ENCODE measurements around the gene RALY.

The RALY gene

DNA sequence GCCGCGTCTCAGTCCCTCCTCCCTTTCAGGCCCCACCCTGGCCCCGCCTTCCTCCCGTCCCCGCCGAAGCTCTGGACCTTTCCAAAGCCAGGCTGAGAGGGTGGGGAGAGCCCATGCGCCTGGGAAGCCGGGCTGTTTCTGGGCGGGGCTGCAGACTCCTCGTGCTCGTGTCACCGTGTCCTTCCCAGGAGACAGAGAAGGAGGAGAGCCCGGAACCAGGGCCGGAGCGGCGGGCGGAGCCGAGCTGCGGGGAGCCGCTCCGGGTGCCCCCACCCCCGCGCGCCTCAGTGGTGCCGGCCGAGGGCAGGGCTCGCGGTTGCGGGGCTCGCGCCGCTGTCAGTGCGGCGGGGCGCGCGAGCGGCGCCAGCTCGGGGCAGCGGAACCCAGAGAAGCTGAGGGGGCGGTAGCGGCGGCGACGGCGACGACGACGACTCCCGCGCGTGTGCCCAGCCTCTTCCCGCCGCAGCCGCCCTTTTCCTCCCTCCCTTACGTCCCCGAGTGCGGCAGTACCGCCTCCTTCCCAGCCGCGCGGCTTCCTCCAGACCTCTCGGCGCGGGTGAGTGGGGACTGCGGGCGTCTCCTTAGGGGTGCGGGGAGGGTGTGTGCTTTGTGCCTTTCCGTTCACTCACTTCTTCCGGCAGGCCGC lies at the start of gene RALY:
RALY (plus strand) TSS at position 336 of the 646 bp plus-strand sequence. CDS start 78,164 bp downstream, outside the sequence.
- DNase-seq, result peak; percentile 96

GRCh38 chr20:33944914-33945313 lies 48.8 kb upstream of the RALY start:
- DNase-seq, result no peak

DNA sequence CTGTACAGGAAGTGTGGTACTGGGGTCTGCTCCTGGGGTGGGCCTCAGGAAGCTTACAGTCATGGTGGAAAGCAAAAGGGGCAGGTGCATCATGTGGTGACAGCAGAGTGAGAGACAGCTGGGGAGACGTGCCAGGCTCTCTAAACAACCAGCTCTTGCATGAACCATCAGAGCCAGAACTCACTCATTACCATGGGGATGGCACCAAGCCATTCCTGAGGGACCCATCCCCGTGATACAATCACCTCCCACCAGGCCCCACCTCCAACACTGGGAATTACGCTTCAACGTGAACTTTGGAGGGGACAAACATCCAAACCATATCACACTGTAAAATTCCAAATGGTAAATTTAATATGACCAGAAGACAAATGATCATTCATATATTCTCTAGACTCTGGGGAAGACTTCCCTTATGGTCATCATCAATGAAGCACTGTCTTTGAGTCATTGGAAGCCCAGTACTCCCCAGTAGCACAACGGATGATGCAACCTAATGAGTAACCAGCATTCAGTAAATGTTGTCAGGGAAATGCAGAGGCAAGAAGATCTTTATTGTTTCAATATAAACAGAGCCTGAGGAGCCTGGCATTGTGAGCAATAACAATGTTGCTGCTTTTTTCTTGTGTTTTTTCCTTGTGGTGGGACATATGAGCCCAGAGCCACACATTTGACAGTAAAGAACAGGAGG lies 48.2 kb upstream of the RALY start:
- peak; percentile 81 for DNase-seq

DNA sequence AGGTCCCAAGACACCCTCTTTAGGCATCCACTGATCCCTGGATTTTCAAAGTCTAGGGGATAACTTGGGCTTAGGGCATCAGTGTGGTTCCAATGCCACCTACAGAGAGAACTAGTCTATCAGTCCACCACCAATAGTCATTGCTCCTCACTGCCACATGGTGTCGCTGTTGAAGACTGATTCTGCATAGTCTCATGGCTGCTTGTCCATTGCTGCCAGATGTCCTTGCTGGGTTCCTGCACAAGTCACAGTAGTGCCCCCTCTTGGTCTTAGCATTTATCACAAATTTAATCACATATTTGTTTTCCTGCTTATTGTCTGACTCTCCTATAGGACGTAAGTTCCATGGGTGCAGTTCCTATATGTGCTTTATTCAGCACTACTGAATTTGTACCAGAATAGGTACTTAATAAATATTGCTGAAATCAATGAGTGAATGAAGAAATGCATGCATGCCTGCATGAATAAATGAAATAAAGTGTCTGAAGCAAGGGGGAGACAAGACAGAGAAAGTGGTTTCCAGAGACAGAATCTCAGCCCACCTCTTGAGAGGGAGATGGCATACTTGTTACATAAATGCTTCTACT lies 45.9 kb upstream of the RALY start:
- DNase-seq, result peak; percentile 39

DNA sequence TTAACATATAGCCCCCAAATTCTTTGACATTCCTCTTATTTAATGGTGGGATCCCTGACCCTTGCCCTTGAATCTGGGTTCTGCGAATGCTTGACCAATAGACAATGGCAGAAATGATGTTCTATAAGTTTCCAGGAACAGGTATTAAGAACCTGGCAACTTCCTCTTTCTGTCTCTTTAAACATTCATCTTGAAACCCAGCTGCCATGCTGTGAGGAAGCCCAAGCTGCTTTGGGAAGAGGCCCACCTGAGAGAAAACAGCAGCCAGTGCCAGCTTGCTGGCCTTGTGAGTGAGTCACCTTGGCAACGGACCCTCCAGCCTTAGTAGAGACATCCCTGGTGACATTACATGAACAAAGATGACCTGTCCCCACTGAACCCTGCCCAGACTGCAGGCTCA lies 45.2 kb upstream of the RALY start:
- DNase-seq, result no peak

- no peak for DNase-seq
Measured at GRCh38 chr20:33951171-33951570, 42.5 kb upstream of the RALY start.

DNA sequence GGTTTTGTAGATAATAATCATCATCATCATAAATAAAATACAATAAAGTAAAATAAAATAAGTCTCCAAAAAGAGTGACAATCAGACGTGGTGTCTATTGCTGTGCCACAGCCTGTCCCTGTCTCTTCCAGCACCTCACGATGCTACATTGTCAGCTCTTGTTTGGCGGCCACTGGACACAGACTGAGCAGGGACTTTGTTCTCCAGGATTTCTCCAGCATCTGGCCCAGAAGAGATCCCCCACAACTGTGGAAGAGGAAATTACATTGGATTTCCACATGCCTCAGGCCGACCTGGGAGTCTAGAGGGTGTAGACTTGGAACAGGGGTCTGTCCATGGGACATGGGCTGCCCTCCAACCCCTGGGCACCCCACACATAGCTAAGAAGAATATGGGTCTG lies 39.2 kb upstream of the RALY start:
- DNase-seq, result no peak

DNA sequence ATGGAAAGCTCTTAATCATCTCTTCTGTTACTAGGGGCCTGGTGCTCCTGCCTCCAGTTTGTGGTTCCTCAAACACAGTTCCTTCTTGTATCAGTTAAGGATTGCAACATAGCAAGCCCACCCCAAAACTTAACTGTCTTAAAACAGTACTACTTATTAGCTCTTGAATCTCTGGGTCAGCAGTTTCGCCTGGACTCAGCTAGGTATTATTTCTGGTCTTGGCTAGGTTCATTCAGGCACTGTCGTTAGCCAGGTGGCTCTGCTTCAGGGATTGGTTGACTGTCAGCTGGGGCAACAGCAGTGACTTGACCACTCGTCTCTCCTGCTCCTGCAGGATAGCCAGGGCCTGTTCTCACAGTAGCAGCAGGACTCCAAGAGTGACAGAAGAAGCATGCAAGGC lies 30.0 kb upstream of the RALY start:
- DNase-seq, result no peak

DNA sequence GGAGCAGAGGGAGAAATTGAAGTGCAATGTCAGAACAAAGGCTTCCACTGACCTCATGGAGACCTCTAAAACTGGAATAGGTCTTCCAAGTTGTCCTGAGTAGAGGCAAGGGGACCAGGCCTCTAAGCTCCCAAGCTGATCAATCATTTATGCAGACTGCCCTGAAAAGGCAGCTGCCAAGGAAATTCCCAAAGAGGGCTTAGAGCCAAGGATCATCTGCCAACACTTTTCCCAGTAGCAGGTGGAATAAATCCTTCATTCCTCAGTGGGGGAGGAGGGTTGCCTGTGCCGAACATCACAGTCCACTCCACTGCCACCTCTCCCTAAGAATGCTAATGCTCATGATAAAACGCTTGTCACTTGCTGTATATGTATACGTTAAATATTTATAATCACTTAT lies 29.3 kb upstream of the RALY start:
- DNase-seq, result no peak

DNA sequence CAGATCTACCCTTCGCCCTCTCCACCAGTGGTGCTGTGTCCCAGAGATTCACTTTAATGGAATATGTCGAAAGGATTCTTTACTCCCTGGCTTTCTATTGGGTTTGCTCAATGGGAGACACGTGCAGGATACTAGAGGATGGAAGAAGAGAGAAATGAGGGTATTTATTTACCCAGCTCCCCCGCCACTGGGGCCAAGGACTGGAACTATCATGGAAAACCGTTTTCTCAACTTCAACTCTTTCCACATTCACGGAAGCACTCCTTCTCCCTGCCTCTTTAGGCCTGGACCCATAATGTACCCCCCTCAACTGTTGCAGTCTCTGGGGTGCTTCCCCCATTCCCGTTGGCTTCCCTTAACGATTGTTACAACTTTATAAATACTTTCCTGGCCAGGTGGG lies 26.6 kb upstream of the RALY start:
- no peak for DNase-seq

GRCh38 chr20:33969563-33969962 lies 24.1 kb upstream of the RALY start:
- DNase-seq, result no peak

GRCh38 chr20:33970229-33970628 lies 23.5 kb upstream of the RALY start:
- no peak for DNase-seq

DNA sequence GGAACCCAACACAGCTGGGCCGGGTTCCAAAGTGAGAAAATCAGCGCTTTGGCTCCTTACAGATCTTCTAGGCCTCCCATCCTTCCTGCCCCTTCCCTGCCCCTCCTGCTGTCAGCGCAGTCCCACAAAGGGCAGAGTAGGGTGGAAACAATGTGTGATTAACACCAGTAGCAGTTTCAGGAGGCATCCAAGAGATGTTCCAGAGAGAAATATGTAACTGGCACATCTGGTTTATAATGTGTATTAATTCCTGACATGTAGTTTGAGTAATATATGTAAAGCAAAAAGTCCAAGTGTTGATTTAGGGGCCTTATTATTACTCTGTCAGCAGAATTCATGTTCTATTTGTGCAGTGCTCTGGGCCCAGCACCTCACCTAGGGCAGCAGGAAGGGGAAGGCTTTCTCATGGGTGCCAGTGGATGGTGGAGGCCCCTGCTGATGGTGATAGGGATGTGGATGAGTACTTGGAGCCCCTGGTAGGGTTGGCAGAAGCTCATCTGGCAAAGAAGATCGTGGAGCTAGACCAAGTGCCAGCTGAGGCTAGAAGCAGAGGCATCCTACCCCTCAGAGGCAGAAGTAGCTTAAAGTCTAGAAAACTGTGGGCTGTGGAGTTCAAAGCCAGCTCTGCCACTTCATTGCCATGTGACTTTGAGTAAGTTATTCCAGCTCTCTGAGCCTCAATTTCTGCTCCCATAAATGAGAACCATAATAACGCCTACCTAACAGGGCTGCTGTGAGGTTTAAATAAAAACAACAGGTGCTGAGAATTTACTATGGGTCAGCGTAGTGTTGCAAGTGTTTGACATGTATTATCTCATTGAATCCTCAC lies 22.4 kb upstream of the RALY start:
- DNase-seq, result no peak

DNA sequence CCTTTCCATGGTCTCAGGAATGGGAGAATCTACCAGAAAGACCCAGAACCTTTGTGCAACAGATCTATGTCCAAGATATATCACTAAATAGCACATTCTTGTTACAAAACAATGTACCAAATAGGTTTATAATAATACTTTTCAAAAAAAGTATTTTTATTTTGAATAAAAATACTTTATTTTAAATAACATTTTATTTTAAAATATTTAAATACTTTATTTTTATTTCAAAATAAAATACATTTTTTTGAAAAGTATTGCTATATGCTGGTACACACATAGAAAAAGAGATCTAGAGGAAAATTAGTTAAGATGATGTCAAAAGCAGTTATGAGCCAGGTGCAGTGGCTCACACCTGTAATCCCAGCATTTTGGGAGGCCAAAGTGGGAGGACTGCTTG lies 16.8 kb upstream of the RALY start:
- no peak for DNase-seq

GRCh38 chr20:33977535-33977934 lies 16.2 kb upstream of the RALY start:
- DNase-seq, result no peak

DNA sequence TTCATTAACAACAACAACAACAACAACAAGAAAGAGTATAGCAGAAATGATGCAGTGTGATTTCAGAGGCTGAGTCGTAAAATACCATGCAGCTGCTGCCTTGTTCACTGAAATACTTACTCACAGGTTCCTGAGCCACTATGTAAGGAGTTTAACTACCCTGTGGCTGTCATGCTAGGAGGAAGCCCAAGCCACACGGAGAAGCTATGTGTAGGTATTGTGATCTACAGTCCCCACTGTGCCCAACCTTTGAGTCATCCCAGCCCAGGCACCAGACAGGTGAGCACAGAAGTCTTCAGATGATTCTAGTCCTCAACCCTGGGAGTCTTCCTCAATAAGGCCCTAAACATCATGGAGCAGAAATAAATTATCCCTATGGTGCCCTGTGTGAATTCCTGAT lies 14.6 kb upstream of the RALY start:
- no peak for DNase-seq

DNA sequence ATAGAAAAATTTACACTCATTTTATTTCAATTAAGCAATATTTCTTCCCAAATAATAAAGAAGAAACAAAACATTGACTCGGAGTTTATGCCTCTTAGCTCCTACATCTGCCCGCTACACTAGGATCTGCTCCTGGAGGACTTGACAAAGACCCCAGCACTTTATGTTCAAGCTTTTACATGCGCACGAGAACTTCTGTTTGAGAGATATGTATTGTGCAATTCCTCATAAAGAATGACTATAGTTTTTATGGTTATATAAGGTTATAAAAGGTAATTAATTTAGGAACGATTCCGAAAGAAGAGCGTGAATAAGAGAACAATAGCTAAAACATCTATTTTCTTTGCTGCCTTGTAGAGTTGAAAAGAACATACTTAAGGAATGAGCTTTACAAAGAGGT lies 12.4 kb upstream of the RALY start:
- DNase-seq, result no peak

DNA sequence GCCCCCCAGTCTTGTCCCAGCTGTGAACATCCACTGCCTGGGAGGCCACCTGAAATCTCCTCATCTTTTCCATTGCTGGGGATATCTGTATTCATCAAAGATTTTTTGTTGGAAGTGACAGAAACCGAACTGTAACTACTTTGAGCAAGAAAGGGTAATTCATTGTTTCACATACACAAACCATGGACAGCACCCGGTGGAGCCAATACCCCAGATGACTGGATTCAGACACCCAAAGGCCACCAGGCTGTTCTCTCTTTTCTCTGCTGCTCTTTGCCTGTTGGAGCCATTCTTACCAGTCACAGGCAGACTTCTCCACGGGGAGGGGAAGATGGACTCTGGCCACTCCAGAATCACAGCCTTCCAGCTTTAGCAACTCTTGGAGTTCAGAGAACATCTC lies 11.7 kb upstream of the RALY start:
- DNase-seq, result no peak

DNA sequence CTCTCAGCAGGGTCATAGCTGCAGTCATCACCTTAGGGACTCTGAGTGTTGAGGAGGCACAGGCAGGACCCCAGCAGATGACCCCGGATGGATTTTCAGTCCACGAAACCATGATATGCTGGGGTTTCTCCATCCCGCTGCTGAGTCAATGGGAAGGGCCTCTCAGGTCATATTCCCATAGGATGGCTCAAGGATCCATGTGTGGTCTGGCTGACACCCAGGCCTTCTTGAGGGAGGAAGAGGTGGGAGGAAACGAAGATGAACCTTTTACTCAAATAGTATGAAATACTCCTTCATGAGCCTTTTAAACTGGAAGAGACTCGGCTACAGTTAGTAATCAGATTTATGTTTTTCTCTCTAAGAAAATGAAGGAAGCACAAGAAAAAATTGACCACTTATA lies 10.3 kb upstream of the RALY start:
- DNase-seq, result no peak

DNA sequence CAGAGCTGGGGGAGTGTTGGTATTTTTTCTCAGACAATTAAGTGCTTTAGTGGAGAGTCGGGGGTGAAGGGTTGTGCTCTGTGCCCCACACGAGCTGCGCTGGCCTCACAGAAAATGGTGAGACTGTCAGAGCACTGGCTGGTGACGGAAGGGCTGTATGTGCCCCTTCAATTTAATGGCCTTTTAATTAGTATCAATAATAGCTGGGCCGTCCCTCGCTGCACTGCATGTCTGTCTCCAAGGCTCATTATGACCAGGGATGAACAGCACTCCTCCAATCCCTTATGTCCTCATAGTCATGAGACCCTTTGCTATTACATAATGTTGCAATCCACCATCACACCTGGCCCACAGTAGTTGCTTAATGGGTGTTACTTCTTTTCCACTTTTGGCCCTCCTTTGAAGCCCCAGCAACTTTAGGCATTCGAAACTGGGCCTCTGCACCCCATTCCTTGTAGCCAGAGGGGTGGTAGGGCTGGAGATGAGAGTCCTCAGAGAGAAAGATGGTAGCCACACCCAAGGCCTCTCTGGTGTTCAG lies 9.5 kb upstream of the RALY start:
- no peak for DNase-seq

- no peak for DNase-seq
Measured at GRCh38 chr20:33985280-33985679, 8.4 kb upstream of the RALY start.

DNA sequence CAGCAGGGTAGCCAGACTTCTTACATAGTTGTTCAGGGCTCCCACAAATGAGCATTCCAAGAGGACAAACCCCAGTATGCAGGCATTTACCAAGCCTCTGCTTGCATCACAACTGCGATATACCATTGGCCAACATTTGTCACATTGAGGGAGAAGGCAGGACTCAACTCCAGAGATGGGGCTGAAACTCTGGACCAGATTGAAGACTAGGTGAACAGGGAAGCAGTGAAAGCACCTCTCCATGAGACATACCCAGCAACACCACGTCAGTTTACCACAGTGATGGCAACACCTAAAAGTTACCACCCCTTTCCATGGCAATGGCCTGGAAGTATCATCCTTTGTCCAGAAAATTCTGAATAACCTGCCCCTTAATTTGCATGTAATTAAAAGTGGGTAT lies 7.9 kb upstream of the RALY start:
- DNase-seq, result no peak

DNA sequence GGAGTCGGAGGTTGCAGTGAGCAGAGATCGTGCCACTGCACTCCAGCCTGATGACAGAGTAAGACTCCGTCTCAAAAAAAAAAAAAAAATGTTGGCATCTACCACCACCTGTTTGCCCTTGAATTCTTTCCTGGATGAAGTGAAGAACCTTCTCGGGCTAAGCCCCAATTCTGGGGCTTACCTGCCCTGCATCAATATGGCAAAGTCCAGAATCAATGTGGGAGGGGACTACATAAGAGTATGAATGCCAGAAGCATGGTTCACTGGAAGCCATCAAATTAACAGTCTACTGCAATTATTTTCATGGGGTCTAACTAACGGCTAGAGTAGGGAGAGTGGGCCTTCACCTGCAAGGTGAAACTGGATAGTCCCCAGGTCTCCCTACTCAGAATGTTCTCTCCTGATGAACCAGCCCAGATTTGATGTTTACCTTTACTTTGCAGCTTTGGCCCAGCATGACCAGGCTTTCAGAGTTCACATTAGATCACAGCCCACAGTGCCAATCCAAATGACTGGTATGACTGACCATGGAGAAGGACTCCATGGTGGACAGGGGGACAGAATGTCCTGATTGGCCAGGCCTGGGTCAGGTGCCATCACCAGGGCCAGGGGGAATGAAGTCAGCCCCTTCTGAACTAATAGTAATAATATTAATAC lies 7.0 kb upstream of the RALY start:
- DNase-seq, result no peak

All from HCEC 1CT (cell line).